ENCODE results near the gene SLC22A7. TPM values are rescaled to one million over a fixed set of nuclear protein-coding genes. Genes with fewer than 3 reads are reported as not detected.

SLC22A7 gene
- total RNA-seq, 1 donor from 2014 or later, result not detected

- DNase-seq (peak; percentile 81), ATAC-seq (peak; percentile 79)
- intact Hi-C loops (cut with micrococcal nuclease), result loop anchor here (5.0 kb wide), 1 partner anchor 74 kb away; no protein-coding TSS in a partner anchor
Measured at GRCh38 chr6:43263314-43264178, 34.5 kb upstream of the SLC22A7 start.

DNA sequence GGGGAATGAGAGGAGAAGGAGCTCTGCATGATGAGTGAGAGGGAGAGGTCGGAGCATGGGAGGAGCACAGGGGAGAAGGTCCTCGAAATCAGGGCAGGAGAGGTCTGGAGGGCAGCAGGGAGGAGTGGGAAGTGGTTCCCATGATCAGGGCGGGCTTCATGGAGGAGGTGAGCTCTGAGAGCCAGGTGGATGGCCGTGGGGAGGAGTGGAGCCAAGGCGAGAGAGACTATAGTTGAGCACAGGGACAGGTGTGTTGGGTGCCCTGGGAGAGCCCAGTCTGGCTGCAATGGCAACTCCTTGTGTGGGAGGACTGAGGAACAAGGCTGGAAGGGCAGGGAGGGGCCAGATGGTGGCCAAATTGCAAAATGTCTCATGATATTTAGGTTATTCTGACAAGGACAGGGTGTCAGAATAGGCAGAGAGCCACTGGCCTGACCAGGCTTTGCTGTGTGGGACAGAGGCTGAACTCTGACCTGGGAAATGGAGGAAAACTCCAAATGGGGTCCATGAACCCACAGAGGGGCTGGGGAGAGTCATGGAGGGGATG lies 33.4 kb upstream of the SLC22A7 start:
- intact Hi-C loops (cut with micrococcal nuclease), result loop anchor here (5.0 kb wide), 1 partner anchor 73 kb away; no protein-coding TSS in a partner anchor
- DNase-seq (no peak), ATAC-seq (no peak)

- ATAC-seq, result no peak
- intact Hi-C loops (cut with micrococcal nuclease), result no loop called here
- DNase-seq, result no peak
Measured at GRCh38 chr6:43265564-43265963, 32.5 kb upstream of the SLC22A7 start.

DNA sequence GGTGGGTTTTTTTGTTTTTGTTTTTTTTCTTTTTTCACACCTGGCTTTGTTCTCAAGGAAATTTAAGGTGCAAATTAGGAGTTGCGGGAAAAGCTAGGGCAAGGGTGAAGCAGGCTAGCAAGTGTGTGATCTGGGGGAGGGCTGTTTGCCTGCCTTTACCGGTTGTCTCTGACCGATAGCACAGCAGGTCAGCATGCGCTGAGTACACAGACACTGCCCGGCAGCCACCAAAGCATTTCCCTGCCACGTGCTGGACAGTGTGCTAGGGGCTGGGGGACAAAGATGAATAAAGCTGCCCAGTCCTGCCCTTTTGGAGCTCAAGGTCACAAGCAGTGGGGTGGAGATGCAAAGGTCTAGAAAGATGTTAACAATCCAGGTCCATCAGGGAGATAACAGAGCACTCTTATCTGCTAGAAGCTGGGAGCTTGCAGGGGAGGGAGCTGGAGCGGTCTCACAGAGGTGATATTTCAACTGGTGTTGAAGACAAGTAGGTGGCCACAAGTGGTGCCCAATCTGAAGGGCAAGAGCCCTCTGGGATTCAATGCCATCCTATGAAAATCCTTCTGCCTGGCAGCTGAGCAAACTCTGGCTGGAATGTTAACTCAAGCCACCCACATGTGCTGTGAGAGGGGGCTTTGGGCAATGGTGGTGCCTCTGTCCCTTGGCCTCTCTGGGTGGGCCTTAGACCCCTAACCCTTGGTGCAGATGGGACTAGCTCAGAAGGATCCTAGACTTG lies 30.3 kb upstream of the SLC22A7 start:
- intact Hi-C loops (cut with micrococcal nuclease), result no loop called here
- DNase-seq, result no peak
- peak; percentile 47 for ATAC-seq

DNA sequence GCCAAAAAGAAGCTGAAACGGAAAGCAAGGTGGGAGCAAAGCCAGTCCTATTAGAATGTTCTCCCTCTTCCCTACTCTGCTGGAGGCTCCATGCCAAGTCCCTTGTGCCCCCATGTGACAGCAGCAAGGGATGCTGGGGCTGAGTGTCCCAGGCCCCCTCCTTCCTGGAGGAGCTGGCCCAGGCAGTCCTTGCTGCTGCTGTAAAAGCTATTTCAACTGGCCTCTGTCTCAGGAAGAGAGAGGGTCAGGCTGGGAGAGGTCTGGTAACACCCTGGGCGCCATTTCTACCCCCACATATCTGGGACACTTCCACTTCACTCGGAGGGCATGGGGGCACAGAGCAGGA lies 29.7 kb upstream of the SLC22A7 start:
- ATAC-seq (peak; percentile 62), DNase-seq (peak; percentile 48)
- intact Hi-C loops (cut with micrococcal nuclease), result no loop called here

DNA sequence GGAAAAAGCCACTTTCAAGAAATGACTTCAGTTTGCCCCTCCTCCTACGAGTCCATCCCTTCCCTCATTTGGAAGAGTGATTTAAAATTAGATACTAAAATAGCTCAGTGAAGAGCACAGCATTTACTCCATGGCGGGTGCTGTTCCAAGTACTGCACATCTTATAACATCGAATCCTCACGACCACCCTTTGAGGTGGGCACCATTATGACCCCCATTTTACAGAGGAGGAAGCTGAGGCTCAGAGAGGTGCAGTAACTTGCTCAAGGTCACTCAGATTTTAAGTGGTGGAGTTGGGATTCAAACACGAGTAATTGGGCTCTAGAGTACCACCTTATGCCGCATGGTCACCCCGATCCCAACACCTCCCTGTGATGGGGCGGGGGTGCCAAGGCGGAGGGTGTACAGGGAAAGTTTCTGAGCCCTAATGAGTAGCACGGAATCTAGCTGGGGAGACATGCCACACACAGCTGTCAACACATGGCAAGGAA lies 29.2 kb upstream of the SLC22A7 start:
- DNase-seq (no peak), ATAC-seq (no peak)
- intact Hi-C loops (cut with micrococcal nuclease), result no loop called here

DNA sequence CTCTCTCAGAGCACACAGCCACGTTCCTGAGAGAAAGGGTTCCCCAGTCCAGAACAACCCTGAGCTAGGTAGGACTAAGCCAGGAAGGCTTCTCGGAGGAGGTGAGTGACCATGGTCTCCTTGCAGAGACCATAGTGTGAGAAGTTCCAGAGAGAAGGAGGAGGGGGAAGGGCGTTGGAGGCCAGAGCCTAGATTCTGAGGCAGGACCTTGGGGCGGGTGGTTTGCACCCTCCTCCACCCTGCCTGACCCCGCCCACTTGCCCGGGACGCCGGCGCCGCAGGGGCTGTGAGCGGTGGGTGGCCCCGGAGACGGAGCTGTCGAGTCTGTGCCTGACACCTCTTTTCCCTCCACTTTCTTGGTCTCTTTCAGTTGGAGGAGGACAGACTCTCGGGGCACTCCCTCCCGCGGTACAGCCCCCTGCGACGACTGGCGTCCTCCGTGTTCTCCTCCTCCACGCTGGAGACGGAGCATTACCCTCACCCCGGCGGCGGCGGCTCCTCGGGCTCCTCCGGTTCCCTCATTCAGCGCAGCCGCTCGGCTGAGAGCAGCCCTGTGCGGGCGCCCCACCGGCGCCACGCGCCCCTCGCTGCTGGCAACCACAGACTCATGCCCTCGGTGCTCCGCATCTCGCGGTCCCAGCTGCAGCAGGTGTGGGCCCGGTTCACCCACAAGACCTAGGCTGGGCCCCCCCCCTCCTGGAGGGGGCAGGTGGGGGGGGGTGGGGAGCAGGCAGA lies 28.6 kb upstream of the SLC22A7 start:
- DNase-seq (peak; percentile 63), ATAC-seq (peak; percentile 60)
- intact Hi-C loops (cut with micrococcal nuclease), result no loop called here

- ATAC-seq, result no peak
- intact Hi-C loops (cut with micrococcal nuclease), result no loop called here
- no peak for DNase-seq
Measured at GRCh38 chr6:43271103-43271815, 26.8 kb upstream of the SLC22A7 start.

DNA sequence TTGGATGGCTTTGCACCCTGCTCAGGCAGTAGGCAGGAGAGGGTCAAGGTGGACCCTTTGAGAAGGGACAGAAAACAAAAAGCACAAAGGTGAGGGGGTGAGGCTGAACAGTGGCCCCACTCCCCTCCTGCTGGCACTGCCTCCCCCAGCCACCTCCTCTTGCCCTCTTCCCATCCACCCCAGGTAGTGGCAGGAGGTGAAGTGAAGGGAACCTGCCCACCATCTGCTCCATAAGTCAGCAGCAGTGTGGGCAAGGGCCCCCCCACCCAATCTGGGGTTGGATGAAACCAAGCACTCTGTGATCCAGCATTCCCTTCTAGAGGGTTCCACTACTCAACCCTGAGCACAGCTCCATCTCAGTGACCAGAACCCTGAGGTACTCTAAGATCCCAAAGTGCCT lies 26.1 kb upstream of the SLC22A7 start:
- DNase-seq (no peak), ATAC-seq (no peak)
- intact Hi-C loops (cut with micrococcal nuclease), result no loop called here

DNA sequence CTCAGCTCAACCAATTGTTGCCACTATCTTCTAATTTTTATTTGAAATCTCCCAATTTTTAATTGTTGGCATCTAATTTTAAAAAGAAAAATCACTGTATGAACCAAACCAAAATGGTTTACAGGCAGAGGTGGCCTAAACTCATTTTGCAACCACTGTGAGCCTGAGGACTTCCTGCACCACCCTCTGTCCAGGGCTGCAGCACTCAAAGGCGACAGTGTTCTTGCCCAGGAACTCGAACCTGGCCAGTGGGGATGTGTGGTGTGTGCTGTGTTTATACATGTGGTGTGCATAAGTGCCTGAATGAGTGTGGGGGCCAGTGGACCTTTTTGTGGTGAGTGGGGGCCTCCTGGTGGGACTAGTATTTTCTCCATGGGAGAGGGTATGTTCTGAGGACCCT lies 24.4 kb upstream of the SLC22A7 start:
- DNase-seq (no peak), ATAC-seq (no peak)
- intact Hi-C loops (cut with micrococcal nuclease), result no loop called here

DNA sequence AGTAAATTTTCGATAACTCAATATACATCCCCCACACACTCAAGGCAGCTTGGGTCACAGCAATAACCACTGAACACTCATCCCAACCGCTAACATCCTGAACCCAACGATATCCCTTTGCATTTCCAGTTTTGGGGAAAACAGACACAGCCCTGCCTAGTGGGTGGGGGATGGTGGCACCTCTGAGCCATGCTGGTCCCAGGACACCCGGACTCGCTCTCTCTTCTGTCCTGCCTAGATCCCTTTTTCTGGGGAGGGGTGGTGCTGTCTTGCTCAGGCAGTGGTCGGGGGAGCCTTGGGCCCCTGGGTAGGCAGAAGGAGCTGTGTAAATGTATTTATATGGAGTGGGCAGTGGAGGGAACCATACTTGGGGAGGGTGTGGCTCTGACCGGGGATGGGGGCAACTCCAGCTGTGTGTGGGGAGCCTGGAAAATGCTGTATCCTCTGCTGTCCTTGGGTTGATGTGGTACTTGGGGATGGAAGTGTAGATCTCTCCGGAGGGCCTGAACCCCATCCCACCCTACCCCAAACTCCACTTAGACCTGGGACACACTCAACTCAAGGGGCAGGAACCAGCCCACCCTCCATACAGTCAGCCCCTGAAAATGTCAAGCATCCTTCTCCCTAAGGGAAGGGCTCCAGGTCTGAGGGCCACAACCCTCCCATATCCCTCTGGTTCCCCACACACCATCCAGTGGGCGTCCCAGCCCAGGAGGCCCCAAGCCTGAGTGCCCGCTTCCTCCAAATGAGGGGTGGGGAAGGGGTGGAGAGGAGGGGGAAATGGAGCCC lies 23.7 kb upstream of the SLC22A7 start:
- DNase-seq (no peak), ATAC-seq (no peak)
- intact Hi-C loops (cut with micrococcal nuclease), result no loop called here

DNA sequence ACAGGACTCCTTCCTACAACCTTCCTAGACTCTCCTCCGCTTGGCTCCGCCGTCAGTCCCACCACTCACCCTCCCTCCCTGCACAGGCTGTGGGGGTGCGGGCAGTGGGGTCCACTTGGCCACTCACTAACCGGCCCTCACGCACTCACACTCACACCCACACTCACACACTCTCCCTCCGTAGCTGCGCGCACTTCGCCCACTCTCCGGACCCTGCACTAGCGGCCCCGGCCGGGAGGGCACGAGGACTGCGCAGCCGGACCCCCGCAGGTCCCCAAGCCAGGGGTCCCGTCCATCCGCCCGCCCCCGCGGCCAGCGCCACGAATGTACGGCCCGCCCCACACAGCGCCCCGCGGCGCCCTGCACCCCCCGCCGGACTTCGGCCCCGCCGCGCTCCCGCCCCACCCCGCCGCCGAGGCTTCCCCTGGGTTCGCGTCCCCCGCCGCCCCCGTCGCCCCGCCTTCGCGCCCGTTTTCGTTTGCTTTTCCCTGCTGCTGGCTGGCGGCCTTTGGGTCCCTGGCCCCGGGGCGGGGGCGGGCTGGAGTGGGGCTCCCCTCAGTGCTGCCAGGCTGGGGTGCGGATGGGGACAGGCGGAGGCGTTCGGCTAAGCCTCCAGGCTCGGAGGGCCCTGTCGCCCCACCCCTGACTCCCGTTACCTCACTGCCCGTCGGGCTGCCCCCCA lies 23.0 kb upstream of the SLC22A7 start:
- intact Hi-C loops (cut with micrococcal nuclease), result no loop called here

GRCh38 chr6:43275801-43276576 lies 22.1 kb upstream of the SLC22A7 start:
- intact Hi-C loops (cut with micrococcal nuclease), result no loop called here
- ATAC-seq (no peak), DNase-seq (no peak)

More for the DNA sequence above, 23.0 kb upstream of the SLC22A7 start:
- ATAC-seq, result no peak
- DNase-seq, result no peak

DNA sequence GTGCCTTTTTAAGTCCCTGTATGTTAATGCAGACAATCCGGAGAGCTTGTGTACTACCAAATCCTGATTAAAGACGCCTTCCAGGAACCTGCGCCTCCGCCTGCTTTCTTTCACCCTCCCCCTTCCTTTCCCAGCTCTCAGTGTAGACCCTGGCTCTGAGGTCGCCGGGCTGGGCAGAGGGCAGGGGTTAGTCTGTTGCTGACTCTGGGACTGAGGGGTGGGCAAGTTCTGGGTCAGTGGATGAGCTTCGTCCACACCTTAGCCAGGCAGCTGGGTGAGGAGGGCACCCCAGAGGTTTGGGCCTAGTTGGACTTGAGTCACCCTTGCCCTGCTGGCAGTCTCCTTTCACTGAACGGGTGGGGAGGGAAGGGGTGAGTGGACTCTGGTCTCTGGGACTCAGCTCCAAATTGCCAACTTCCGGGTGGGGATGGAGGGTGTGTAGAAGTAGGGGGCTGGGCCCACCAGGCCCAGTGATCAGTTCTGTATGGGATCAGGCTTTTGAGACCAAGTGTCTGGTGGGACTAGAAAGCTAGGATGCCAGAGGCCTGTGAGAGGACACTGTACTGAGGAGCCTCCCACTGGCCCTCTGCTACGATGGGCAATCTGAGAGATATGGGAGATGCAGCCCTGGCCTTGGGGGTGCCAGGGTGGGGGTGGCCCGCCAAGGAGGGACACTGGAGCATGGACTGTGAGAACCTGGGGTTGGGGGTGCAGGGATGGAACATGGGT lies 21.3 kb upstream of the SLC22A7 start:
- no peak for ATAC-seq
- no peak for DNase-seq
- intact Hi-C loops (cut with micrococcal nuclease), result no loop called here

DNA sequence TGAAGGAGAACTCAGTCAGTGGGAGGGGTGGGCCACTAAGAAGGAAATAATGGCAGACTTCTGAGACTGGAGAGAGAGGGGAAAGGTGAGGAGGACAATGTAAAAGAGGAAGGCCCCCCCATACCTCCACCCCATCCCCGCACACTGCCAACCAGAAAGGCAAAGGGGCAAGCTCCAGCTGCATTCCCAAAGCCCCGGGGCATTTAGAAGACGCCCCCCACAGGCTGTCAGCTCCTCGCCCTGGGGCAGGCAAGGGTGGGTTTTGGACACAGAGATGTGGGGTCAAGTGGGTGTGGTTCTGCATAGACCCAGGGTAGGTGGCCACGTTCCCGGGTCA lies 20.8 kb upstream of the SLC22A7 start:
- intact Hi-C loops (cut with micrococcal nuclease), result no loop called here
- no peak for ATAC-seq
- no peak for DNase-seq
